HepG2 (cell line): ENCODE measurements around the gene DOK4. TPM values are rescaled to one million over a fixed set of nuclear protein-coding genes. Genes with fewer than 3 reads are reported as not detected.

ENCODE experiments used
- DR1 ChIP-seq: sonication (generic); formaldehyde crosslinking; IDR thresholded peaks from 2 replicates; pipeline ENCODE4 v1.8.0; 2021; ENCODE audit warnings: mild to moderate bottlenecking, missing genetic modification reagents, inconsistent platforms
- DRAP1 ChIP-seq: IDR thresholded peaks from 2 replicates; pipeline ENCODE4 v1.6.1; 2016; ENCODE audit warnings: missing genetic modification reagents, missing compliant biosample characterization
- FOXK2 ChIP-seq: fragments of 450-650 bp; IDR thresholded peaks from 2 replicates; pipeline ENCODE4 v1.6.1; 2016
- FOXO1 ChIP-seq: sonication (generic); formaldehyde crosslinking; IDR thresholded peaks from 2 replicates; pipeline ENCODE4 v1.4.0; 2020; ENCODE audit warnings: missing genetic modification reagents
- GPN1 ChIP-seq: sonication (generic); formaldehyde crosslinking; IDR thresholded peaks from 2 replicates; pipeline ENCODE4 v1.5.1; 2020; ENCODE audit warnings: missing genetic modification reagents, borderline replicate concordance
- MAFG ChIP-seq: sonication (generic); formaldehyde crosslinking; IDR thresholded peaks from 2 replicates; pipeline ENCODE4 v1.5.1; 2020; ENCODE audit warnings: mild to moderate bottlenecking, missing genetic modification reagents
- SRY ChIP-seq: sonication (generic); formaldehyde crosslinking; IDR thresholded peaks from 2 replicates; pipeline ENCODE4 v1.8.0; 2022; ENCODE audit warnings: mild to moderate bottlenecking, missing genetic modification reagents
- TBL1XR1 ChIP-seq: fragments of 150-350 bp; IDR thresholded peaks from 2 replicates; pipeline ENCODE4 v1.6.1; 2014; ENCODE audit warnings: borderline replicate concordance, low read length; ENCODE audit not compliant: partially characterized antibody
- YEATS2 ChIP-seq: sonication (generic); formaldehyde crosslinking; IDR thresholded peaks from 2 replicates; pipeline ENCODE4 v1.4.0; 2020; ENCODE audit warnings: missing genetic modification reagents, borderline replicate concordance
- ZBTB3 ChIP-seq: sonication (generic); formaldehyde crosslinking; IDR thresholded peaks from 2 replicates; pipeline ENCODE4 v1.4.0; 2020; ENCODE audit warnings: low read depth, mild to moderate bottlenecking, moderate library complexity, missing genetic modification reagents, borderline replicate concordance
- ZBTB33 ChIP-seq: sonication (generic); formaldehyde crosslinking; IDR thresholded peaks from 2 replicates; pipeline ENCODE4 v1.4.0; 2020; ENCODE audit warnings: missing genetic modification reagents
- ZBTB46 ChIP-seq: sonication (generic); formaldehyde crosslinking; IDR thresholded peaks from 2 replicates; pipeline ENCODE4 v1.4.0; 2020; ENCODE audit warnings: mild to moderate bottlenecking, missing genetic modification reagents, borderline replicate concordance
- ZNF264 ChIP-seq: sonication (generic); formaldehyde crosslinking; IDR thresholded peaks from 2 replicates; pipeline ENCODE4 v1.4.0; 2020; ENCODE audit warnings: missing genetic modification reagents
- ZNF710 ChIP-seq: sonication (generic); formaldehyde crosslinking; IDR thresholded peaks from 2 replicates; pipeline ENCODE4 v1.5.0; 2020; ENCODE audit warnings: mild to moderate bottlenecking, missing genetic modification reagents, borderline replicate concordance
- ZNF782 ChIP-seq: sonication (generic); formaldehyde crosslinking; IDR thresholded peaks from 2 replicates; pipeline ENCODE4 v1.4.0; 2020; ENCODE audit warnings: missing genetic modification reagents, mild to moderate bottlenecking, borderline replicate concordance
- ZNF850 ChIP-seq: sonication (generic); formaldehyde crosslinking; conservative IDR thresholded peaks from 2 replicates; pipeline ENCODE4 v1.9.0; 2021; ENCODE audit warnings: mild to moderate bottlenecking, missing genetic modification reagents
- polyA plus RNA-seq, 8 experiments: library from polyadenylated mRNA; depleted of rRNA in 3 of 8; stranded (reverse) in 7 of 8; unstranded in 1 of 8; fragments of >200 nt; fragmentation: Illumina TruSeq in 4 of 8; extraction: Trizol in 4 of 8; gene quantifications; 2 replicates each; pipeline versions ENCODE4 v1.2.1 to v1.2.3, GENCODE V29; 2011 to 2016; ENCODE audit warnings: low read depth in 4 of 8, missing spikeins in 1 of 8, mixed read lengths in 1 of 8; ENCODE audit not compliant: insufficient read depth in 1 of 8
- total RNA-seq, 5 experiments: library from RNA; depleted of rRNA; stranded (reverse); fragments of >200 nt; fragmentation: Illumina TruSeq; extraction: Trizol; gene quantifications; 2 replicates each; pipeline ENCODE4 v1.2.3, GENCODE V29; 2016; ENCODE audit warnings: low read depth in 1 of 5

Gene DOK4
- total and polyA plus RNA-seq, 2 of the 13 experiments (the other 11 are each of a cell fraction or from before 2014, with no cell fraction given): 52.7 to 70.0 TPM

- TF ChIP-seq ZNF850 (0 out of 2 replicates have a peak, but pooled peaks have one; percentile 34), ZBTB33 (CRISPR knock-in tag) (no peak), ZBTB46 (CRISPR knock-in tag) (no peak), YEATS2 (CRISPR knock-in tag) (no peak), DRAP1 (CRISPR knock-in tag) (no peak), ZNF264 (CRISPR knock-in tag) (no peak), TBL1XR1 (no peak), ZNF710 (peak; percentile 67; the same call in 1 of the 2 replicates), ZBTB3 (CRISPR knock-in tag) (no peak), DR1 (no peak), ZNF782 (CRISPR knock-in tag) (no peak), FOXK2 (no peak), MAFG (CRISPR knock-in tag) (no peak), GPN1 (CRISPR knock-in tag) (no peak), SRY (0 out of 2 replicates have a peak, but pooled peaks have one; percentile 22), FOXO1 (CRISPR knock-in tag) (no peak)
Observed at GRCh38 chr16:57472665-57473060, 13.6 kb downstream of the DOK4 start (continued).
